ENCODE data around the gene HSD11B1. TPM values are rescaled to one million over a fixed set of nuclear protein-coding genes. Genes with fewer than 3 reads are reported as not detected.

The HSD11B1 gene
- total RNA-seq, 1 experiment from 2014 or later = not detected

GRCh38 chr1:209702832-209703231, 1.8 kb upstream of the HSD11B1 start:
- TF ChIP-seq CTCF (IDR thresholded peaks at IDR 0.05; ENCODE audit: unreplicated experiment) = no peak
- H3K9me3 Mint-ChIP-seq (ENCODE audit: low read depth, unreplicated experiment) = no peaks in the 10 kb centered on the region
- BruUV-seq (replicated peaks) = no TSS peak
- H3K4me3 Mint-ChIP-seq (ENCODE audit: low read depth, unreplicated experiment) = no peak overlapping the region
- no peak for DNase-seq
- intact Hi-C loops (cut with micrococcal nuclease; ENCODE audit: unreplicated experiment) = no loop called here
- CTCF ChIA-PET = no interaction called here
- H3K27ac Mint-ChIP-seq (ENCODE audit: unreplicated experiment) = no peak overlapping the region
- H3K4me1 Mint-ChIP-seq (ENCODE audit: low read depth, unreplicated experiment) = peaks cover 17% of the 10 kb centered on the region
- no peaks in the 10 kb centered on the region for H3K36me3 Mint-ChIP-seq (ENCODE audit: insufficient read depth, unreplicated experiment)
- no peaks in the 10 kb centered on the region for H3K27me3 Mint-ChIP-seq (ENCODE audit: unreplicated experiment)

GRCh38 chr1:209703834-209704504, 677 bp upstream of the HSD11B1 start:
- Mint-ChIP-seq H3K36me3 (ENCODE audit: insufficient read depth, unreplicated experiment) (no peaks in the 10 kb centered on the region), H3K9me3 (ENCODE audit: low read depth, unreplicated experiment) (no peaks in the 10 kb centered on the region), H3K4me1 (ENCODE audit: low read depth, unreplicated experiment) (peaks cover 19% of the 10 kb centered on the region), H3K27ac (ENCODE audit: unreplicated experiment) (no peak overlapping the region), H3K27me3 (ENCODE audit: unreplicated experiment) (no peaks in the 10 kb centered on the region), H3K4me3 (ENCODE audit: low read depth, unreplicated experiment) (no peak overlapping the region)
- intact Hi-C loops (cut with micrococcal nuclease; ENCODE audit: unreplicated experiment) = no loop called here
- BruUV-seq (replicated peaks) = no TSS peak
- TF ChIP-seq CTCF (IDR thresholded peaks at IDR 0.05; ENCODE audit: unreplicated experiment) = no peak
- DNase-seq = no peak
- CTCF ChIA-PET = interaction anchor here (0.6 to 0.7 kb wide), 3 partner anchors 10 to 625 kb away, joined by 3 to 11 read pairs (median 4); partner anchors contain the start of gene HHAT

GRCh38 chr1:209705033-209705598, 470 bp downstream of the HSD11B1 start:
- H3K27me3 Mint-ChIP-seq (ENCODE audit: unreplicated experiment) = no peaks in the 10 kb centered on the region

GRCh38 chr1:209706622-209707021, 2.0 kb downstream of the HSD11B1 start:
- H3K36me3 Mint-ChIP-seq (ENCODE audit: insufficient read depth, unreplicated experiment) = no peaks in the 10 kb centered on the region
- CTCF ChIA-PET = interaction anchor here (0.8 kb wide), 1 partner anchor 57 kb away, joined by 3 read pairs; no protein-coding TSS in a partner anchor
- intact Hi-C loops (cut with micrococcal nuclease; ENCODE audit: unreplicated experiment) = no loop called here
- H3K9me3 Mint-ChIP-seq (ENCODE audit: low read depth, unreplicated experiment) = no peaks in the 10 kb centered on the region
- H3K27me3 Mint-ChIP-seq (ENCODE audit: unreplicated experiment) = no peaks in the 10 kb centered on the region
- no TSS peak for BruUV-seq (replicated peaks)
- H3K4me3 Mint-ChIP-seq (ENCODE audit: low read depth, unreplicated experiment) = no peak overlapping the region
- H3K4me1 Mint-ChIP-seq (ENCODE audit: low read depth, unreplicated experiment) = peaks cover 30% of the 10 kb centered on the region
- TF ChIP-seq CTCF (IDR thresholded peaks at IDR 0.05; ENCODE audit: unreplicated experiment) = no peak
- no peak for DNase-seq
- H3K27ac Mint-ChIP-seq (ENCODE audit: unreplicated experiment) = no peak overlapping the region

More at GRCh38 chr1:209705033-209705598, 470 bp downstream of the HSD11B1 start:
- Mint-ChIP-seq H3K4me1 (ENCODE audit: low read depth, unreplicated experiment) (peaks cover 19% of the 10 kb centered on the region), H3K4me3 (ENCODE audit: low read depth, unreplicated experiment) (no peak overlapping the region), H3K9me3 (ENCODE audit: low read depth, unreplicated experiment) (no peaks in the 10 kb centered on the region), H3K27ac (ENCODE audit: unreplicated experiment) (no peak overlapping the region), H3K36me3 (ENCODE audit: insufficient read depth, unreplicated experiment) (no peaks in the 10 kb centered on the region)
- BruUV-seq (replicated peaks) = no TSS peak
- CTCF ChIA-PET = interaction anchor here (0.6 kb wide), 1 partner anchor 10 kb away, joined by 7 read pairs; no protein-coding TSS in a partner anchor
- no peak for DNase-seq
- TF ChIP-seq CTCF (IDR thresholded peaks at IDR 0.05; ENCODE audit: unreplicated experiment) = no peak
- intact Hi-C loops (cut with micrococcal nuclease; ENCODE audit: unreplicated experiment) = no loop called here

Data from Calu3 (cell line).